ENCODE results near the gene DDX10. TPM values are rescaled to one million over a fixed set of nuclear protein-coding genes. Genes with fewer than 3 reads are reported as not detected.
A peak's percentile ranks its signal among the peaks of the same experiment; 100 is the strongest.

The DDX10 gene
- total RNA-seq, 1 experiment from 2014 or later, result 48.3 TPM

- Histone ChIP-seq H3K4ac (ENCODE audit: low read depth, low read length) (no peak overlapping the region), H4K91ac (ENCODE audit: insufficient read length, low read depth, low read length) (no peak overlapping the region), H3K4me2 (ENCODE audit: insufficient read depth, insufficient read length, low read length) (no peak overlapping the region), H3K27me3 (ENCODE audit: insufficient read depth, low read length) (no peaks in the 10 kb centered on the region), H2BK15ac (ENCODE audit: low read depth, low read length) (no peak overlapping the region), H3K79me1 (ENCODE audit: insufficient read depth, low read depth, low read length, poor library complexity, severe bottlenecking) (no peaks in the 10 kb centered on the region), H3K23ac (ENCODE audit: insufficient read length, low read depth, low read length) (no peak overlapping the region), H3K9ac (ENCODE audit: extremely low read depth, insufficient read length, low read length) (no peak overlapping the region), H3K27ac (ENCODE audit: insufficient read length, low read depth, low read length) (no peak overlapping the region), H3T11ph (ENCODE audit: low read length) (no peak overlapping the region), H2AK5ac (ENCODE audit: insufficient read length, low read length) (no peak overlapping the region), H2BK120ac (ENCODE audit: low read depth, low read length, poor library complexity, severe bottlenecking) (no peak overlapping the region), H3K4me1 (ENCODE audit: insufficient read depth, low read length) (peaks cover 2% of the 10 kb centered on the region; the same call in 1 of the 2 replicates), H2BK5ac (ENCODE audit: insufficient read length, low read length) (no peak overlapping the region), H4K5ac (ENCODE audit: insufficient read length, low read depth, low read length) (no peak overlapping the region), H2BK20ac (ENCODE audit: low read depth, low read length, poor library complexity, severe bottlenecking) (no peak overlapping the region), H4K8ac (replicated peaks; ENCODE audit: insufficient read length, low read depth, low read length) (no peak overlapping the region), H3K23me2 (ENCODE audit: insufficient read length, low read depth, low read length, poor library complexity, severe bottlenecking) (no peaks in the 10 kb centered on the region), H4K20me1 (ENCODE audit: control insufficient read depth, insufficient read depth, insufficient read length) (no peaks in the 10 kb centered on the region), H2AFZ (ENCODE audit: low read length) (no peak overlapping the region), H3K18ac (ENCODE audit: insufficient read length, low read depth, low read length) (no peak overlapping the region), H3K56ac (ENCODE audit: insufficient read length, low read depth, low read length) (no peak overlapping the region), H3K14ac (ENCODE audit: insufficient read depth, low read length) (no peak overlapping the region), H3K79me2 (ENCODE audit: insufficient read depth, low read length) (no peaks in the 10 kb centered on the region), H2BK12ac (ENCODE audit: insufficient read length, low read depth, low read length) (no peak overlapping the region), H3K9me3 (ENCODE audit: control insufficient read depth, low read depth, low read length) (no peaks in the 10 kb centered on the region)
- Mint-ChIP-seq H3K9me3 (no peaks in the 10 kb centered on the region), H3K27me3 (ENCODE audit: low read depth) (no peaks in the 10 kb centered on the region), H3K4me1 (peaks cover 37 to 42% of the 10 kb centered on the region in 2 experiments), H3K4me3 (no peak overlapping the region), H3K27ac (peak overlapping the region in 1 of 3 experiments; percentile 32; a peak in 2 of 7 replicates), H3K36me3 (ENCODE audit: insufficient read depth in 1 of 3, low read depth in 3 of 3) (no peaks in the 10 kb centered on the region)
- WGBS (ENCODE audit: extremely low coverage, insufficient read length, low lambda C conversion rate), result 100% methylated on average over 1 of the region's 3 CpGs
- no peak for DNase-seq
- TF ChIP-seq CTCF (conservative IDR thresholded peaks at IDR 0.05), result no peak
These were observed 208.0 kb downstream of the DDX10 start for GRCh38 chr11:108872781-108873291.
